ENCODE measurements around the gene IFT57. TPM values are rescaled to one million over a fixed set of nuclear protein-coding genes. Genes with fewer than 3 reads are reported as not detected.
"Not testable (repeated sequence)": the region's sequence is repeated elsewhere in the genome, so short reads cannot be mapped to it uniquely, and the experiment has no call there.

IFT57 gene
- total RNA-seq, 1 donor from 2014 or later: 15.1 TPM

DNA sequence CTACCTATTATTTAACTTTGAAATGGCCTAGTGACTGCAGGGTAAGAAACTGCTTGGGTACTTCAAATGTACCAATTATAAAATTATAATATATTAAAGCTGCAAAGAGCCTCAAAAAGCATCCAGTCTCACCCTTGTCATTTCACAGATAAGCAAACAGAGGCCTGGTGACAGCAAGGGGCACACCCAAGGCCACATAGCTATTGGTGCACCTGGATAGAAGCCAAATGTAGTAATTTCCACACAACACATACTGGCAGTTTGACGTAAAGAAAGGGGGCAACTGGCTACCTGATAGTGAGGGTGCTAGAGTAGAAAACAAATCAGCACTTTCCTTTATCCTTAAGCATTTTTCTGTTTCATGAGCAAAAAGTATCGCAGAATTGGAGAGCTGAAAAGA, 51.1 kb downstream of the IFT57 start:
- intact Hi-C loops (cut with micrococcal nuclease): no loop called here

DNA sequence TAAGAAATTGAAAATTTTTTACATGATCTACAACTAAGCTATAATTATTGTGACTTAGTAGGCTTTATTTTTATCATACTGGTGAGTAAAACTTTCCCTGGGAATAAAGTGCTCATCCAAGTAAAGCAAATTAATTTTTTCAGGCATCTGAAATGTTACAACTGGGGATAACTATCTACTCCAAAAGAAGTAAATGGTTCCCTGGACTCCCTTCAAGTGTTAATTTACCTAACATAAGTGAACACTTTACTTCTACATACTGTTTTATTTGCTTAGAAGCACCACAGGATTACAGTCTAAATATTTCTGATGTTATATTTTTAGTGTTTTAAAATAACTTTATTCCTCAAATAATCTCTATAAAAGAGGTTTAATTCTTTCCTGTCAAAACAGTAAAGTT, 57.8 kb downstream of the IFT57 start:
- intact Hi-C loops (cut with micrococcal nuclease): no loop called here

DNA sequence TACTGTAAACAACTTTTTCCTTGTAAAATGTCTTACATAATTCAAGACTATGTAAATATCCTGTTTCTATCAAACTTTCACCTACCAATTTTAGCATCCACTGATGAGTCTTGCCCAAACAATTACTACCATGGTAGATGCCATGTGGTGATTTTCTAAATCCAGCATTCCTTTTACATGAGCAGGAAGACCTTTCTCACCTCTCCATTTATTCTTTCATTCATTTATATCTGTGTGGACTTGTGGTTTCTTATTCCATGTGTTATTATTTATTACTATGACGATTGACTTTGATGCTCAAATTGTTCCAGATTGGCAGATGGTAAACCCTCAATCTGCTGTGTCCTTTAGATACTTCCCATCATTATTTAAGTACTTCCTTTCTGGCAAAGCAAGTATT, 62.4 kb downstream of the IFT57 start:
- intact Hi-C loops (cut with micrococcal nuclease): no loop called here

DNA sequence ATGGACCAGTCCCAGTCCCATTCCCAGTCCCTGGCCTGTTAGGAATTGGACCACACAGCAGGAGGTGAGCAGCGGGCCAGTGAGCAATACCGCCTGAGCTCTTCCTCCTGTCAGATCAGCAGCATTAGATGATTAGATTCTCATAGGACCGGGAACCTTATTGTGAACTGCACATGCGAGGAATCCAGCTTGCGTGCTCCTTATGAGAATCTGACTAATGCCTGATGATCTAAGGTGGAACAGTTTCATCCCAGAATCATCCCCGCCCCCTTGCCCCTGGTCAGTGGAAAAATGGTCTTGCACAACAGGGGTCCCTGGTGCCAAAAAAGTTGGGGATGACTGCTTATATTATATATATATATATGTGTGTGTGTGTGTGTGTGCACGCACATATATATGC, 63.1 kb downstream of the IFT57 start:
- intact Hi-C loops (cut with micrococcal nuclease): no loop called here

DNA sequence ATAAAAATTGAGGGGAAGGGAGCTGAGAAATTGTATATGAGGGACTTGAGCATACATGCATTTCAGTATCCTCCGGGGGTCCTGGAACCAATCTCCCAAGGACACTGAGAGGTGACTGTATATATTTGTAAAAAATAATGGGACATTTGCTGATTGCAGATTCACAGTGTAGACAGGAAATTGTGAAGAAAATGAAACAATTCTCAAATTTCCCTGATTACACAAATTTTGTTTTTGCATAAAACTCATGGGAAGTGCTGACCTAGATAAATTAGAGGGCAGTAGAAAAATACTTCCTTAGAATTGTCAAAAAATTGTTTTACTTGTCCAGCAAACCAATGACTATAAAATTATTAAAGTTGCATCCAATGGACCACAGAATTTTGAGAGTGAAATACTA, 64.0 kb downstream of the IFT57 start:
- intact Hi-C loops (cut with micrococcal nuclease): no loop called here

DNA sequence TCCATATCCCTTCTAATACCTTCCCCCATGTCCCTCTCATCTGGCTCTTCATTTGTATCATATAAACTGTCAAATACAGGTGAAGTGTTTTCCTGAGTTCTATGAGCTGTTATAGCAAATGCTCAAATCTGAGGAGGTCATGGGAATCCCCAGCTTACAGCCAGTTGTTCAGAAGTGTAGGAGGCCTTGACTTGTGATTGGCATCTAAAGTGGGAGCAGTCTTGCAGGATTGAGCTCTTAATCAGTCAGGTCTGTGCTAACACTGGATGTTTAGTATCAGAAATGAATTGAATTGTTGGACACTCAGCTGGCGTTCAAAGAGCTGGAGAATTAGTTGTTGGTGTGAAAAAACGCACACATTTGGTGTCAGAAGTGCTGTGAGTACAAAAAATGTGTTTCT, 65.0 kb downstream of the IFT57 start:
- intact Hi-C loops (cut with micrococcal nuclease): no loop called here

DNA sequence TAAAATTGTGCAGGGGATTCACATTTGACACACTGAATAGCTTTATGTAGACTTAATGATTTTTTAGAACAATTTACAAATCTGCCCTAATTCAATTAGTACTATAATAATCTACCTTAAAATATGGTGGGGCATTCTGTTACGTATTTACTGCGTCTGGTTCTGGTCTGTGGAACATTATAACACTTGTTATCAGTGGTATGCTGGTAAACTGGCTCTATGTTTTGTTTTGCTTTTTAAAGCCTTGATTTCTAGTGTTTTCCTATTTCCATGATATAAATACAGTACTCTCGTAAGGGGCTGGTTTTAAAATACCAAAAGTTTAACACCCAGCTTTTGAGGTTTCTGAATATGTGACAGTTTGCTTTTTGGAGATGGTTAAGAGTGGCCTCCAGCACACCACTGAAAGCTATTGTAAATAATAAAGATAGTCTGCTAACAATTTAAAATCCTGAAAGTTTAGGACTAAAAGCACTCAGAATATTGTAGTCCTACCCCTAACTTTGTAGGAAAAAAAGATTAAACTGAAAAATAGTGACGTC, 65.8 kb downstream of the IFT57 start:
- intact Hi-C loops (cut with micrococcal nuclease): no loop called here

DNA sequence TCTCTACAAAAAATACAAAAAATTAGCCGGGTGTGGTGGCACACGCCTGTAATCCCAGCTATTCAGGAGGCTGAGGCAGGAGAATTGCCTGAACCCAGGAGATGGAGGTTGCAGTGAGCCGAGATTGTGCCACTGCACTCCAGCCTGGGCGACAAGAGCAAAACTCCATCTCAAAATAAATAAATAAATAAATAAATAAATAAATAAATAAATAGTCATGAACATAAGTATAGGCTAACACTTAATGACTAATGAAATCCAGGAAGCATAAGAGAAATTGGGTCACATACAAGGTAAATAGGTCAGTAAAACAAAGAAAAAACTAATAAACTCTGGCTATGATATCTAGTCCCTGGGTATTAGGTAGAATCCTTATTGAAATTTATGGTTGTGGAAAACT, 66.6 kb downstream of the IFT57 start:
- intact Hi-C loops (cut with micrococcal nuclease): not testable (repeated sequence)

DNA sequence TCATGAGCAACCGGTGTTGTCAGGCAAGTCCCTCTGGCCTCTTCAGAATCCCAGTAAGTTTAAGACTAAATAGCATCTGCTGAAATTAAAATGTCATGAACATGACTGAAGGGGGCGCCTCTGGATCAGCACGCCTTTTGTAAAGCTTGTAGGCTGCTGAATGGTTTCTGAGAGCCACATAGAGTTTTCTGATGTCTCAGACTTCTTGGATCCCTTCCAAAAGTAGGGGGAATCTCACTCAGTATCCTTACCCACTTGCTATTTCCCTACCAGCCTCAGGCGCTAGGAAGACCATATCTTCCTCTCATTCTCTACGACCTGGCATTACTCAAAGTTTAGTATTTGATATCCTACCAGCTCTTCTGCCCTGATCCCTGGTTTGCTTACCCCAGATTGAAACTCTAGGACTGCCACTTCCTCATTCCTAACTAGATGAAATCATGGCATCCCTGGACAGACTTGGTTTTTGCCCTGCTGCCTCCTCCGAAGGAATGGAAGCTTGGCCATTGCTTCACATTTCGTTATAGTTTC, 68.7 kb downstream of the IFT57 start:
- intact Hi-C loops (cut with micrococcal nuclease): loop anchor here (1.0 to 2.0 kb wide), 5 partner anchors 69 to 399 kb away; partner anchors contain the start of gene IFT57

DNA sequence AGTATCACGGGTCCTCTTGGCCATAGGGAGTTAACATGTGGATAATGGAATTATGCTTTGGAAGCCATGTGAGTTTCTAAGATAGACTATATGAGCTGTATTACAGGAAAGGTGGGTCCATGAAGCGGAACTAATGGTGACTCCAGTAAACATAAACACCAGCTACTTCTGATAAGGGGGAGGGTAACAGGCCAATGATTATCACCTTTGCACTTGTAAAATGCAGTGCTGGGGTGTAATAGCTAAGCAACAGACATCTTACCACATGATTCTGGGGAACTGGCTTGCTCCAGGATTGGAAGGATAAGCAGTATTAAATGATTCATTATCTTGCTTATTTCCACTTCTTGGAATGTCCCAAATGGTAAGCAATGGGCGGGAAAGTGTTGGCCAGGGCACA, 70.0 kb downstream of the IFT57 start:
- intact Hi-C loops (cut with micrococcal nuclease): loop anchor here (2.0 kb wide), 2 partner anchors 71 to 191 kb away; partner anchors contain the start of gene IFT57

DNA sequence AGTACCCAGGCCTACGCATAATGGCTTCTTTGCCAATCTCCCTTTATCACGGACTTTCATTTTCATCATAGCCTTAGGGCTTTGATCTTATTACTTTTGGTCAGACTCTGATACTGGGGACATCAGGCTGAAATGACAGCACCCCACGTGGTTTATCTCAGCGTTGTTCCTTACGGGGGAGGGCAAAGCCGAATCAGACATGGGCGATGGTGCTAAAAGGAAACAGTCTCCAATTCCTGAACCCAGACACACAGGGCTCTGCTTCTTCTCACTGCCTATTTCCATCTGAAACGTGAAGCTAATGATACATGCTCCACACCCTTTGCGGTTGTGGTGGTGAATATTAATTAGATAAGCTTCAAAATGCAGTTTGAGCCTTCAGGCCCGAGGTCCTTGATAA, 72.0 kb downstream of the IFT57 start:
- intact Hi-C loops (cut with micrococcal nuclease): no loop called here

DNA sequence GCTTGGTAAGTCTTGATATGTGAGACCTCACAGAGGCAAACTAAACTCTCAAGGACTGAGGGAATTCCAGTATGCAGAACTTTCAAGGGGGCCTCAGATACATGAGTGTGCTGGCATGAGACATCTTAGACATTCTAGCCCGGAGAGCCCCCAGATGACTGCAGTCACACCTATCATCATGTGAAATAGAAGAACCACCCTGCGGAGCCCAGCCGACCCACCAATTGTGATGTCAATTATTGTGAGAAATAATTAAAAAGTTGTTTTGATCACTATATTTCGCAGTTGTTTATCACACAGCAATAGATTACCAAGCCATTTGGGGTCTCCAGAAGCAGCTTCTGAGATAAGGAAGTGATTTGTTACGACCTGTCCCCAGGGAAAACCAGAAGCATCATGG, 76.1 kb downstream of the IFT57 start:
- intact Hi-C loops (cut with micrococcal nuclease): no loop called here

DNA sequence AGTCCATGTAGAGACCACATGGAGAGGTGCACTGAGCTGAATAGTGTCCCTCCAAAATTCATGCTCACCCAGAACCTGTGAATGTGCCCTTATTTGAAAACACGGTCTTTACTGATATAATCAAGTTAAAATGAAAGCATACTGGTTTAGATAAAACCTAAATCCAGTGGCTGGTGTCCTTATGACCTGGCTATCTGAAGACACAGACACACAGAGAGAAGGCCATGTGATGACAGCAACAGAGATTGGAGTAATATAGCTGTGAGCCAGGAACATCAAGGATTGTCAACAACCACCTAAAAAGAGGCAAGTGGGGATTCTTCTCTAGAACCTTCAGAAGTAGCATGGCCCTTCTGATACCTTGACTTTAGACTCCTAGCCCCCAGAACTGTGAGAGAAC, 76.6 kb downstream of the IFT57 start:
- intact Hi-C loops (cut with micrococcal nuclease): no loop called here

DNA sequence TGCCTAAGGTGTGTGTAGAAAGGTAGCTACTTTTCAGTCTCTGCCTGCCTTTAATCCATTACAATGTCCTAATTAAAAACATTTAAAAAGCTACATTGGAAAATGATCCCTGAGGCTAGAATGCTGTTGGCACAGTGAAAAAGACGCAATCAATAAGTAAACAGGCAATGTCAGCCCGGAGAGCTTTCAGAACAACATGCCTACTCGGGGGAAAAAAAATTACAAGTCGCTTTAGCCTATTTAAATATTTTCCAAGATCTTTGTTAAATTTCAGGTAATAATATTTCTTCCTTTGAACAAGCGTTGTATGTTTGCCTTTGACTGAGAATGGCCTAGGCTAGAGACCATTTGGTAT, 84.8 kb downstream of the IFT57 start:
- intact Hi-C loops (cut with micrococcal nuclease): no loop called here

DNA sequence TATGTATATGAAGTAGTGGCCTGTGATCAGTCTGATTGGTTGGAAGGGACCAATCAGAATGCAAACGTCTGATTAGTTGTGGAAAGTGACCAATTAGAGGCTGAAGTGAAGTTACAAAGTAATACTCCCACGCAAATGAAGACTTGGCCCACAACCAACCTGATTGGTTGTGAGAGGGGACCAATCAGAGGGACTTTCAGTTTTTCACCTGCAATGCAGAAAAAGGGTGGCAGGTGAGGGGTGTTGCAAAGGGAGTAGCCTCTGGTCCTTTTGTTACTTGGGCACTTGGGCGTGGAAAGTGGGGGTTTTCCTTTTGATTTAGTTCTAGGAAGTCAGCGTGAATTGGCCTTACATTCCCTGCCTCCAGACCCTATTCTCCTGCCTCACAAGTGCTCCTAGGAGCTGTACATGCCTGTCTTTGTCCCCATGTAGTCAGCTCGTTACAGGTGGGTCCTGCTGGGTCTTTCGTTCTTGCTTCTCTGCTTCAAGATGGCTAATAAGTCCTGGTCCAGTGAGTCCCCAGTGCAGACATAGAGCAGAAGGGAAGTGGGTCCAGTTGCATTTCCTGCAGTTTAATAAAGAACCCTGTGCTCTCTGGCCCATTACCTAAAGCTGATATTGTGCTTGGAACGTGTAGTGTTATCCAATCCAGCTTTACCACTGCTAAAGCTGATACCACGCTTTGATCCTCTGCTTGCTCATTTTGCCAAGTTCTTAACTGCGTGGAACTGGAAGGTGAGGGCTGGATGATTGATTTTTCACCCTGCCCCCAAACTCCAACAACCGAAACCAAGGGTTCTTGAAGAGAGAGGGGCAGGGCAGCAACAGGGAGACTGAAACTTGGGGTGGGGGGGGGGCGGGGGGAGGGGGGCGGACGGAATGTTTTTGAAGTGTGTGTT, 85.4 kb downstream of the IFT57 start:
- intact Hi-C loops (cut with micrococcal nuclease): no loop called here

DNA sequence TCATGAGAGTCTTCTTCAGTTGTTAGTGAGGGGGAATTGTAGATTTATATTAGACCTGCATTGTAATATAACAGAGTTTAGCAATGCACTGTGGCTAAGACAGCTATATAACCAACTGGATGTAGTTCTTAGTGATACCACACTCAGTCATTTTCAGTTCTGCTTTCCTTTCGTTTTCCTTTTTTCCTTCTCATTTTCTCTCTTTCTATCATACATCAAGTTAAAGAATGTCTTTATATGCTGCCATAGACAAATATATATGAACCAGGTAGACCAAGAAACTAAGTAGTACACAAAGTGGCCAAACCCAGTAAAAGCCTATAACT, 87.7 kb downstream of the IFT57 start:
- intact Hi-C loops (cut with micrococcal nuclease): loop anchor here (1.0 to 5.0 kb wide), 3 partner anchors 9 to 702 kb away; no protein-coding TSS in a partner anchor

DNA sequence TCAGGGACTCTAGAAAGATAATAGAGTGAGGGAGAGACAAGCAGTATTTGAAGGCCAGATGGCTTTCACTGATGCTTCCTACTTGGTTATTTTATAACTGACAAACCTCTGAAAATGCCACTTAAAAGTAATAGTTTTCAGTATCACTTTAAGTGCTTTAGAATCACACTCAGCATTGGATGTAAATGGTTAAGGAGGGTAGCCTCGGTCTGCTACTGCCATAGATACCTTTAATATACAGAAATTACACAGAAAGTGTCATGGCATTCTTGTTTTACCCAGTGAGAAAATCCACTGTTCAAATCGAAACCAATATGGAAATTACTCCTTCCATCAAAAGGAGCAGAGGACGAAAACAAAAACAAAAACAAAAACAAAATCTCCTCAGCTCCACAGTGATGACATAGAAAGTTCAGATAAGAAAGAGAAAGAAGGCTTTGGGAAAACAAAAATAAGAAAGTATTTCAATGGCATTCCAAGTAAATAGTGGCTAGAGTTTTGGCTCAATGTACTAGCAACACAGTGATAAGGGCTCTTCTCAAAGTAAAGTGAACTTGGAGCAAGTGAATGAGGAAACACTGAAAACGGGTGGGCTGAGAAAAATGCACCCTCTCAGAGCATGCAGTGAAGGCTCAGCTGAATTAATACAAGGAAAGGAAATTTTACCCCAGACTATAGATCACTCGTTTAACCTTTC, 88.2 kb downstream of the IFT57 start:
- intact Hi-C loops (cut with micrococcal nuclease): loop anchor here (1.0 to 5.0 kb wide), 3 partner anchors 9 to 702 kb away; no protein-coding TSS in a partner anchor

DNA sequence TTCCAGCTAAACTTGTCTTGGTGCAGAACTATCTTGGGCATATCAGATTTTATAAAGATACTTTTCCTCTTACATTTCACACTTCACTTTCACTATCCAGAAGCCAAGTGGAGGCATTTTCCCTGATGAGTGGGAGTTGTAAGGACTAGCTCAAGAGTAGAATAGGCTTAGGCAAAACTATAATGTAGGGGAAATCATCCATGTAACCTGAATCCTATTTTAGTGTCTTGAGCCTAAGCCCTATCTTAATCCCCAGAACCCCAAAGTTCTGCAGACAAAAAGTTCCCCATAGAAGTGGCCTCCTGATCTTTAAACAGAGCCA, 89.2 kb downstream of the IFT57 start:
- intact Hi-C loops (cut with micrococcal nuclease): loop anchor here (5.0 kb wide), 1 partner anchor 701 kb away; no protein-coding TSS in a partner anchor

DNA sequence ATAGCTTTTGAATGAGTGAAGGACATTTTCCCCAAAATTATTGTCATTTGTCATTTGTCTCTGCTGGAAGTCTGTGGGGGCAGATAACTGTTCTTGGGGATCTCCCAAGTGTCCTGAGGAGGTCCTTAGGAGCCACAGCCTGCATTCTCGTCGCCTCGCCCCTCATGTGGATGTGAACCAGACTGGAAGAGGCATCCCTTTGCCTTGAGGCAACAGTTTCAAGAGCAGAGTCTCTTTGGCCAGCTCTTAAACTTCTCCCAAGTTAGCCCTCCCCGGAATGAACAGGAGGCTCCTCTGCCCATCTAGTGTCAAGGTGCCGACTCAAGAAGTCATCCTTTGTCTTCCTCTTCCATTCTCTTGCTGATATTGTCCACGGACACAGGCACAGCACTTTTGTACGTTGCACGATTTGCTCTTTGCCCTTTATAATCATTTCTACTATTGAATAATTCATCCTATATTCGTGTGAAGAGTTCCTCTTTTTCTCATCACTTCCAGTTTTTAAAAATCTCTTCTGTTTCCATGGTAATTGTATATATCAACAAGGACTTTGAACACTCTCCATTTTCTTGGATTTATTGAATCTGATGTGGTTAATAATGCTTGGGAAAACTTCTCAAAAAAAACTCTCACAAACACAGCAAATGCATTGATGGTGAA, 90.6 kb downstream of the IFT57 start:
- intact Hi-C loops (cut with micrococcal nuclease): loop anchor here (5.0 kb wide), 1 partner anchor 699 kb away; no protein-coding TSS in a partner anchor

DNA sequence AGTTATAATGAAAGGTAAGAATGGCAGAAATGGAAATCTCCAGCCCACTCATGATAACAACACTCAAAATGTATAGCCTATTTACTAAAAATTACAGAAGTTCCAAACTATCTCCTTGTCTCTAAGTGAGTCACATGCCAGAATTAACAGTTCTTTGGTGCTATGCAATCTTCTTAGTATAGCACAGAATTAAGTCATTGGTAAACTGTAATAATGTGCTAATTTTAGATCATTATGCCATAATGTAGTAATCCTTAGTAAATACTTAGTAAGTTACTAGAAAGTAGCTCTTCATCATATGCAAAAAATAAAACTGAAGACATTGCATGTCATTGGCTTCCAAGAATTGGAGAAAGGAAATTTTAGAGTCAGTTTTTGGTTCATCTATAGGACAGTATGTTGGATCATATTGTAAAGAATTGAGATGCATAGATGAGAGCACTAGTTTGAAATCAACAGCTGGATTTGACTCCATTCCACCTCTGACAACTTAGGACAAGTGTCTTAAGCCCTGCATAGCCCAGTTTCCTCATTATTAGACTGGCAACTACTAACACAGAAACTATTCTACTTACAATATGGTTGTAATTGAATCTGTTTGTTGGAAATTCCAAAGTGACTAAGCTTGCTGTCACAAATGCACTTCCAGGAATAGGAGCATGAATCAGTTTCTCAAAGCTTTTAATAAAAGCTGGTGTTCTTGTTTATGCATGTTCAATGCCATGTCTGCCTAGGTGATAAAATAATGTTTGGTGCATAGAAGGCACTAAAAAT, 91.3 kb downstream of the IFT57 start:
- intact Hi-C loops (cut with micrococcal nuclease): loop anchor here (5.0 kb wide), 1 partner anchor 699 kb away; no protein-coding TSS in a partner anchor

DNA sequence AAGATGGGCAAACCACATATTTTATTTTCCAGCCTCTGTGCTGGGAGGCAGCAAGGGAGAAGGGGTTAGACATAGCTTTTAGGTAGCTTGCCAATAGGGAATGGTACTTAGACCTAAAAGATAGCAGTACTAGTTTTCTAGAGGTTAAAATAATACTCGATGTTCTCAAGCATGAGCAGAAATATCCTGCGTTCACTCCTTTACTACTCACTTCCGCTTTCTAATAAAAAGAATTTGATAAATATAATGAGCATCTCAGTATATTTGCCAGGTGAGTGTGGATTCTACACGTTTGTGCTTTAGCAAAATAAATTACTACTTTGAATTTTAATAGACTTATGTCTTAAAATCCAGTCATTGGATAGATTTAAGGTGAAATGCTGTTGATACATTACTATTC, 92.0 kb downstream of the IFT57 start:
- intact Hi-C loops (cut with micrococcal nuclease): loop anchor here (5.0 kb wide), 1 partner anchor 698 kb away; no protein-coding TSS in a partner anchor

Measured in T-helper 1 cell treated with Interleukin-12 subunit alpha and Interleukin-12 subunit beta and Interleukin-4 antibody, amounts not matched to agents 30 ng/mL and 1 ng/mL, for 36 hours (primary cell).